ENCODE data around the gene VSTM2L. TPM values are rescaled to one million over a fixed set of nuclear protein-coding genes. Genes with fewer than 3 reads are reported as not detected.

The VSTM2L gene
- polyA plus RNA-seq, 2 of the 4 experiments (the other 2 are of a cell fraction): 2.0 to 5.8 TPM

DNA sequence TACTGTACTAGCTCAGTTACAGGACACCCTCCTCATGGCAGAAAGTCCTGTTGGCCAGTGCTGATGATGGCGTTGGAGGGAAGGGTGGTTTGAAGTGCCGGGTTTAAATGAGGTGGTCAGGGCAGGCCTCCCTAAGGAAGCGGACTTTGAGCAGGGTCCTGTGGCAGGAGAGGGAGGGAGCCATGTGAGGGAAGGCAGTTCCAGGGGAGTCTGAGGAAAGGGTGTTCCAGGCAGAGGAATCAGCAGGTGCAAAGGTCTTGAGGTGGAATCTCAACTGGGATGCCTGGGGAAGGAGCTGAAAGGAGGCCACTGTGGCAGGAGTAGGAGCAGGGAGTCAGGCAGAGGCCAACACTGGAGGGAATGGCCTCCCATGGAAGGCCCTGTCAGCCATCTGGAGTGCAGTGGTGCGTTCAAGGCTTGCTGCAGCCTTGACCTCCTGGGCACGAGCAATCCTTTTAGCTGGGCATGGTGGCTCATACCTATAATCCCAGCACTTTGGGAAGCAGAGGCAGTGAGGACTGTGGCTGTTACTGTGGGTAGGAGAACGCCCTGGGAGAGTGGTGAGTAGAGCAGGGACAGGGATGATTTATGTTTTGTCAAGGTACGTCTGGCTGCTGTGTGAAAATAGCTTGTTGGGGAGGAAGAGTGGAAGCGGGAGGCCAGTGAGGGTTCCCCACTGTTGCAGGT lies 26.2 kb downstream of the VSTM2L start:
- ChIA-PET POLR2A (no interaction called here), CTCF (interaction anchor here (0.7 to 2.0 kb wide), 3 partner anchors 17 to 365 kb away, joined by 3 to 5 read pairs (median 3); no protein-coding TSS in a partner anchor)
- 45% methylated on average over 8 of the region's 8 CpGs for WGBS (ENCODE audit: missing lambda C conversion rate)
- DNase-seq (ENCODE audit: low read depth in 1 of 2, low spot score in 1 of 2) (no peak), FAIRE-seq (no peak), ATAC-seq (no peak; a peak in 1 of 6 replicates)
- Histone ChIP-seq H3K4me3 (no peak overlapping the region), H3K9me3 (no peaks in the 10 kb centered on the region), H3K27ac (no peak overlapping the region), H3K4me1 (no peaks in the 10 kb centered on the region), H3K4me2 (no peak overlapping the region)
- no peak for TF ChIP-seq ZNF302 (CRISPR knock-in tag; IDR thresholded peaks at IDR 0.05)
- no peak for TF ChIP-seq RNF2 (IDR thresholded peaks at IDR 0.05; ENCODE audit: borderline replicate concordance, low read depth)
- TF ChIP-seq TFCP2L1 (CRISPR knock-in tag; IDR thresholded peaks at IDR 0.05): no peak
- TF ChIP-seq NFE2L2 (conservative IDR thresholded peaks at IDR 0.05; ENCODE audit: low read length): no peak
- no peak for TF ChIP-seq MAFK (IDR thresholded peaks at IDR 0.05; ENCODE audit: partially characterized antibody)
- no peak for TF ChIP-seq CBX2 (IDR thresholded peaks at IDR 0.05; ENCODE audit: borderline replicate concordance, low read depth)
- TF ChIP-seq RCOR1 (IDR thresholded peaks at IDR 0.05; ENCODE audit: low read depth, low read length): no peak
- TF ChIP-seq RFX5 (IDR thresholded peaks at IDR 0.05): no peak
- no peak for TF ChIP-seq MYC (IDR thresholded peaks at IDR 0.05; ENCODE audit: borderline replicate concordance, low read length)
- no peak for TF ChIP-seq EHMT2 (IDR thresholded peaks at IDR 0.05; ENCODE audit: low read depth)
- TF ChIP-seq, protein P1, sequence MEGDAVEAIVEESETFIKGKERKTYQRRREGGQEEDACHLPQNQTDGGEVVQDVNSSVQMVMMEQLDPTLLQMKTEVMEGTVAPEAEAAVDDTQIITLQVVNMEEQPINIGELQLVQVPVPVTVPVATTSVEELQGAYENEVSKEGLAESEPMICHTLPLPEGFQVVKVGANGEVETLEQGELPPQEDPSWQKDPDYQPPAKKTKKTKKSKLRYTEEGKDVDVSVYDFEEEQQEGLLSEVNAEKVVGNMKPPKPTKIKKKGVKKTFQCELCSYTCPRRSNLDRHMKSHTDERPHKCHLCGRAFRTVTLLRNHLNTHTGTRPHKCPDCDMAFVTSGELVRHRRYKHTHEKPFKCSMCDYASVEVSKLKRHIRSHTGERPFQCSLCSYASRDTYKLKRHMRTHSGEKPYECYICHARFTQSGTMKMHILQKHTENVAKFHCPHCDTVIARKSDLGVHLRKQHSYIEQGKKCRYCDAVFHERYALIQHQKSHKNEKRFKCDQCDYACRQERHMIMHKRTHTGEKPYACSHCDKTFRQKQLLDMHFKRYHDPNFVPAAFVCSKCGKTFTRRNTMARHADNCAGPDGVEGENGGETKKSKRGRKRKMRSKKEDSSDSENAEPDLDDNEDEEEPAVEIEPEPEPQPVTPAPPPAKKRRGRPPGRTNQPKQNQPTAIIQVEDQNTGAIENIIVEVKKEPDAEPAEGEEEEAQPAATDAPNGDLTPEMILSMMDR (IDR thresholded peaks at IDR 0.05): no peak
- TF ChIP-seq HMGXB4 (CRISPR knock-in tag; IDR thresholded peaks at IDR 0.05; ENCODE audit: borderline replicate concordance): no peak
- TF ChIP-seq HES2 (IDR thresholded peaks at IDR 0.05): no peak
- TF ChIP-seq EHF (CRISPR knock-in tag; IDR thresholded peaks at IDR 0.05): no peak
- TF ChIP-seq, protein P2, sequence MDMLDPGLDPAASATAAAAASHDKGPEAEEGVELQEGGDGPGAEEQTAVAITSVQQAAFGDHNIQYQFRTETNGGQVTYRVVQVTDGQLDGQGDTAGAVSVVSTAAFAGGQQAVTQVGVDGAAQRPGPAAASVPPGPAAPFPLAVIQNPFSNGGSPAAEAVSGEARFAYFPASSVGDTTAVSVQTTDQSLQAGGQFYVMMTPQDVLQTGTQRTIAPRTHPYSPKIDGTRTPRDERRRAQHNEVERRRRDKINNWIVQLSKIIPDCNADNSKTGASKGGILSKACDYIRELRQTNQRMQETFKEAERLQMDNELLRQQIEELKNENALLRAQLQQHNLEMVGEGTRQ (IDR thresholded peaks at IDR 0.05): no peak
- no peak for TF ChIP-seq FOXS1 (CRISPR knock-in tag; IDR thresholded peaks at IDR 0.05)
- no peak for TF ChIP-seq HOXB5 (CRISPR knock-in tag; IDR thresholded peaks at IDR 0.05)
- TF ChIP-seq CBX8 (IDR thresholded peaks at IDR 0.05): no peak
- no peak for TF ChIP-seq KDM1A (IDR thresholded peaks at IDR 0.05; ENCODE audit: low read depth)

DNA sequence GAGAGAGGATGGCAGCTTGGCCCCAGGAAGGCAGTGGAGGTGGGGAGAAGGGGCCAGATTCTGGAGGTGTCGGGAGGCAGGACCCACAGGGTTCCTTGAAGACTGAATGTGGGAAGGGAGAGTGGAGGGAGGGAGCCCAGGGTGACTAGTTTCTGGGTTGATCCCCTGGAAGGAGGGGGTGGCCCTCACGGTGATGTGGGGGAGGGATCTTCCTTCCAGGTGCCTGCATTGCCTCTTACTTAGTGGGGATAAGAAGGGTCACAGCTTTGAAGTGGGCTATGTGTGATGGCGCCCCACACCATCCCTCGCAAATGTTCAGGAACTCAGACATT lies 26.7 kb downstream of the VSTM2L start:
- CTCF ChIA-PET: interaction anchor here (0.9 to 2.0 kb wide), 2 partner anchors 17 to 20 kb away, joined by 3 to 5 read pairs; no protein-coding TSS in a partner anchor
- H3K9me3 ChIP-seq: no peaks in the 10 kb centered on the region
- TF ChIP-seq FOSB (CRISPR knock-in tag; IDR thresholded peaks at IDR 0.05): no peak
- TF ChIP-seq HES2 (IDR thresholded peaks at IDR 0.05): no peak
- TF ChIP-seq PBX3 (IDR thresholded peaks at IDR 0.05): no peak
- TF ChIP-seq PHF8 (IDR thresholded peaks at IDR 0.05; ENCODE audit: borderline replicate concordance, low read depth): no peak
- no peak for TF ChIP-seq NFE2L2 (conservative IDR thresholded peaks at IDR 0.05; ENCODE audit: low read length)
- no peak for TF ChIP-seq MAFK (IDR thresholded peaks at IDR 0.05; ENCODE audit: partially characterized antibody)
- H3K4me3 ChIP-seq: no peak overlapping the region
- 63% methylated on average over 4 of the region's 4 CpGs for WGBS (ENCODE audit: missing lambda C conversion rate)
- H3K4me1 ChIP-seq: no peaks in the 10 kb centered on the region
- DNase-seq (ENCODE audit: low read depth in 1 of 2, low spot score in 1 of 2) (no peak), ATAC-seq (no peak), FAIRE-seq (no peak)
- H3K27ac ChIP-seq: no peak overlapping the region
- H3K4me2 ChIP-seq: no peak overlapping the region
- POLR2A ChIA-PET: no interaction called here
